ENCODE results near the gene SSTR4.
"Not testable (repeated sequence)": the region's sequence is repeated elsewhere in the genome, so short reads cannot be mapped to it uniquely, and the experiment has no call there.

SSTR4 gene

GRCh38 chr20:23034721-23035671, at the start of gene SSTR4:
Gene SSTR4 (plus strand): TSS chr20:23035312. CDS start chr20:23035484, 172 bp downstream.
- no peak for DNase-seq (ENCODE audit: low spot score)

- no peak for DNase-seq (ENCODE audit: low spot score)
Measured at GRCh38 chr20:22986601-22987000, 48.5 kb upstream of the SSTR4 start.

- not testable (repeated sequence) for DNase-seq (ENCODE audit: low spot score)
Measured at GRCh38 chr20:22991424-22991823, 43.7 kb upstream of the SSTR4 start.

- no peak for DNase-seq (ENCODE audit: low spot score)
Measured at GRCh38 chr20:22993823-22994222, 41.3 kb upstream of the SSTR4 start.

GRCh38 chr20:22995923-22996322, 39.2 kb upstream of the SSTR4 start:
- no peak for DNase-seq (ENCODE audit: low spot score)

GRCh38 chr20:22998476-22998875, 36.6 kb upstream of the SSTR4 start:
- DNase-seq (ENCODE audit: low spot score), result no peak

GRCh38 chr20:22999756-23000155, 35.4 kb upstream of the SSTR4 start:
- no peak for DNase-seq (ENCODE audit: low spot score)

- no peak for DNase-seq (ENCODE audit: low spot score)
Measured at GRCh38 chr20:23000232-23000947, 34.7 kb upstream of the SSTR4 start.

- no peak for DNase-seq (ENCODE audit: low spot score)
Measured at GRCh38 chr20:23002276-23002675, 32.8 kb upstream of the SSTR4 start.

GRCh38 chr20:23003077-23003635, 32.0 kb upstream of the SSTR4 start:
- no peak for DNase-seq (ENCODE audit: low spot score)

- DNase-seq (ENCODE audit: low spot score), result no peak
Measured at GRCh38 chr20:23003881-23004460, 31.1 kb upstream of the SSTR4 start.

- no peak for DNase-seq (ENCODE audit: low spot score)
Measured at GRCh38 chr20:23005776-23006175, 29.3 kb upstream of the SSTR4 start.

GRCh38 chr20:23007462-23007861, 27.6 kb upstream of the SSTR4 start:
- DNase-seq (ENCODE audit: low spot score), result no peak

GRCh38 chr20:23007886-23008655, 27.0 kb upstream of the SSTR4 start:
- DNase-seq (ENCODE audit: low spot score), result no peak

- no peak for DNase-seq (ENCODE audit: low spot score)
Measured at GRCh38 chr20:23008667-23009066, 26.4 kb upstream of the SSTR4 start.

- no peak for DNase-seq (ENCODE audit: low spot score)
Measured at GRCh38 chr20:23009636-23010035, 25.5 kb upstream of the SSTR4 start.

GRCh38 chr20:23010096-23010495, 25.0 kb upstream of the SSTR4 start:
- no peak for DNase-seq (ENCODE audit: low spot score)

- DNase-seq (ENCODE audit: low spot score), result no peak
Measured at GRCh38 chr20:23011008-23011721, 23.9 kb upstream of the SSTR4 start.

- no peak for DNase-seq (ENCODE audit: low spot score)
Measured at GRCh38 chr20:23013429-23013828, 21.7 kb upstream of the SSTR4 start.

- DNase-seq (ENCODE audit: low spot score), result no peak
Measured at GRCh38 chr20:23017516-23017915, 17.6 kb upstream of the SSTR4 start.

GRCh38 chr20:23018432-23018831, 16.7 kb upstream of the SSTR4 start:
- no peak for DNase-seq (ENCODE audit: low spot score)

Data from CD4-positive, alpha-beta T cell treated with Interleukin-2 at 100 ng/mL for 4 hours (primary cell).